ENCODE data around the gene TTLL4.

The TTLL4 gene

GRCh38 chr2:218710334-218710686 lies 325 bp upstream of the TTLL4 start:
- H3K27ac ChIP-seq (ENCODE audit: low read depth, low read length), result no peak overlapping the region
- no peaks in the 10 kb centered on the region for H3F3A ChIP-seq (ENCODE audit: insufficient read depth)
- peak overlapping the region; percentile 85; the same call in 1 of the 2 replicates for H3K9ac ChIP-seq (ENCODE audit: low read length)
- no peaks in the 10 kb centered on the region for H3K27me3 ChIP-seq (ENCODE audit: low read length)
- no peaks in the 10 kb centered on the region for H3K9me3 ChIP-seq (ENCODE audit: insufficient read depth, low read length)
- H3K4me2 ChIP-seq (ENCODE audit: low read depth, low read length, poor library complexity, severe bottlenecking), result peak overlapping the region; percentile 48
- H3K4me3 ChIP-seq (ENCODE audit: insufficient read depth, low read length, poor library complexity, severe bottlenecking), result peak overlapping the region; percentile 37
- TF ChIP-seq CTCF (IDR thresholded peaks at IDR 0.05; ENCODE audit: insufficient read depth, low read length, poor library complexity, severe bottlenecking) (no peak), EZH2phosphoT487 (conservative IDR thresholded peaks at IDR 0.05; ENCODE audit: low read length) (no peak)
- no peaks in the 10 kb centered on the region for H4K20me1 ChIP-seq (ENCODE audit: low read depth, low read length)
- H3K36me3 ChIP-seq (ENCODE audit: low read length), result no peaks in the 10 kb centered on the region
- H2AFZ ChIP-seq (ENCODE audit: low read depth, low read length, severe bottlenecking), result peak overlapping the region; percentile 94
- no peaks in the 10 kb centered on the region for H3K9me2 ChIP-seq (replicated peaks; ENCODE audit: insufficient read depth, low read length)
- H3K79me2 ChIP-seq (ENCODE audit: insufficient read depth, low read length), result peaks cover 43% of the 10 kb centered on the region

GRCh38 chr2:218711550-218711929 lies 905 bp downstream of the TTLL4 start:
- Histone ChIP-seq H3K27ac (ENCODE audit: low read depth, low read length) (peak overlapping the region; percentile 66), H3K9me3 (ENCODE audit: insufficient read depth, low read length) (no peaks in the 10 kb centered on the region), H3K4me3 (ENCODE audit: insufficient read depth, low read length, poor library complexity, severe bottlenecking) (peak overlapping the region; percentile 84), H2AFZ (ENCODE audit: low read depth, low read length, severe bottlenecking) (peak overlapping the region; percentile 23), H3K9ac (ENCODE audit: low read length) (peak overlapping the region; percentile 85), H3K79me2 (ENCODE audit: insufficient read depth, low read length) (peaks cover 51% of the 10 kb centered on the region), H3K36me3 (ENCODE audit: low read length) (peaks cover 3% of the 10 kb centered on the region; the same call in 1 of the 2 replicates), H3F3A (ENCODE audit: insufficient read depth) (no peaks in the 10 kb centered on the region), H3K4me2 (ENCODE audit: low read depth, low read length, poor library complexity, severe bottlenecking) (peak overlapping the region; percentile 88), H3K9me2 (replicated peaks; ENCODE audit: insufficient read depth, low read length) (no peaks in the 10 kb centered on the region), H4K20me1 (ENCODE audit: low read depth, low read length) (no peaks in the 10 kb centered on the region), H3K27me3 (ENCODE audit: low read length) (no peaks in the 10 kb centered on the region)
- TF ChIP-seq EZH2phosphoT487 (conservative IDR thresholded peaks at IDR 0.05; ENCODE audit: low read length), result no peak
- TF ChIP-seq CTCF (IDR thresholded peaks at IDR 0.05; ENCODE audit: insufficient read depth, low read length, poor library complexity, severe bottlenecking), result no peak

GRCh38 chr2:218713922-218714321 lies 3.3 kb downstream of the TTLL4 start:
- Histone ChIP-seq H3K9ac (ENCODE audit: low read length) (no peak overlapping the region), H3K27ac (ENCODE audit: low read depth, low read length) (no peak overlapping the region), H4K20me1 (ENCODE audit: low read depth, low read length) (0 out of 2 replicates have a peak, but pooled peaks cover 3% of the 10 kb centered on the region), H2AFZ (ENCODE audit: low read depth, low read length, severe bottlenecking) (no peak overlapping the region), H3K4me2 (ENCODE audit: low read depth, low read length, poor library complexity, severe bottlenecking) (peak overlapping the region; percentile 16), H3K4me3 (ENCODE audit: insufficient read depth, low read length, poor library complexity, severe bottlenecking) (no peak overlapping the region), H3K9me3 (ENCODE audit: insufficient read depth, low read length) (no peaks in the 10 kb centered on the region), H3K9me2 (replicated peaks; ENCODE audit: insufficient read depth, low read length) (no peaks in the 10 kb centered on the region), H3K36me3 (ENCODE audit: low read length) (peaks cover 3% of the 10 kb centered on the region; the same call in 1 of the 2 replicates), H3K27me3 (ENCODE audit: low read length) (no peaks in the 10 kb centered on the region), H3F3A (ENCODE audit: insufficient read depth) (no peaks in the 10 kb centered on the region), H3K79me2 (ENCODE audit: insufficient read depth, low read length) (peaks cover 73% of the 10 kb centered on the region)
- TF ChIP-seq CTCF (IDR thresholded peaks at IDR 0.05; ENCODE audit: insufficient read depth, low read length, poor library complexity, severe bottlenecking) (no peak), EZH2phosphoT487 (conservative IDR thresholded peaks at IDR 0.05; ENCODE audit: low read length) (no peak)

Measured in SU-DHL-6 (cell line).